ENCODE measurements around the gene MAP3K3.

Gene MAP3K3

DNA sequence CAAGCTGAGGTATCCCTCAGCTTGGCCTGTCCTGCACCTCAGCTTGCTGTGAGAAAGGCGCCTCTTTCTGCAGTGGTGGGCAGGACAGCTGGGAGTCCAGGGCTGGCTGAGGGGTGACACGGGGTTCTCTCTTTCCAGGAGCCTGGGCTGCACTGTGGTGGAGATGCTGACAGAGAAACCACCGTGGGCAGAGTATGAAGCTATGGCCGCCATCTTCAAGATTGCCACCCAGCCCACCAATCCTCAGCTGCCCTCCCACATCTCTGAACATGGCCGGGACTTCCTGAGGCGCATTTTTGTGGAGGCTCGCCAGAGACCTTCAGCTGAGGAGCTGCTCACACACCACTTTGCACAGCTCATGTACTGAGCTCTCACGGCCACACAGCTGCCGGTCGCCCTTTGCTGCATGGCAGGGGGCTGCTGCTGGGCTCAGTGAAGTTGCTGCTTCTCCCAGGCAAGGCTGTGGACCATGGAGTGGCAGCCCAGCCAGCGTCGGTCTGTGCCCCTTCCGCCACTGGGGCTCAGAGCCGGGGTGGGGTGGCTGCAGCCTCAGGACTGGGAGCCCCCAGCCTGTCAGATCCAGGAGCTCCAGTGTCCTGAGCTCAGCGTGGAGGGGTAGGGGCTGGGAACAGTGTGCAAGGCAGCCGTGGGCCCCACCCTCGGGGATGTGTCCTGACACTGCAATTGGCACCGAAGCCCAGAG lies 71.3 kb downstream of the MAP3K3 start:
- DNase-seq (ENCODE audit: low read depth in 2 of 2), result no peak

DNA sequence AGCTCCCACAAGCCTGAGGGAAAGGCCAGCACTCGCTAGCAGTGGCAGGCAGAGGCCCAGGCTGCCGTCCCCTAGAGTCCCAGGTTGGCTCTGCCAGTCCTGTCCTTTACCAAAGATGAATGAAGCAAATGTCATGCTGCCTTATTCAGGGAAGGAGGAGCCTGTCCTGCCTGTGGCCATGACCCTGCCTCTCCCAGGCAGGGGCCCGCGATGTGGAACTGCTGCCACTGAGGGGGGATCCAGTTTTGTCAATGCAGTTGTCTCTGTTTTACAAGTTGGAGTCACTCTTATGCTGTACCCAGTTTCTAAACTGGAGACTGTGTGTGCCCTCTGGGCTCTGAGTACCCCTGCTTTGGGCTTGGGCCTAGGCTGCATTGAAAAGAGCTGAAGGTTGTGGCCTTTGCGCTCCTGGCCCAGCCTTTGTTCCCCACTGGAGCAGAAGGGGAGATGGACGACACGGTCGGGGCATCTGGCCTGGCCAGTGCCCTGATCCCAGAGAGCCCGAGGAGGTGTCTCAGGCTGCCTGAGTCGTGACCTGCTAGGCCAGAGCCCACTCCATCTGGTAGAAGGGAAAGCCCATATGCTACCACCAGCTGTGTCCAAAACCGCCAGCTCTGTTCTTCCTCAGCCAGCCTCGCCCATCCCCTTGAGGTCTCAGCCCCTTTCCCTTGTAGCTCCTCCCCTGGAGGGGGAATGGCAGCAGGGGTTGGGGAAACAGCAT lies 72.2 kb downstream of the MAP3K3 start:
- no peak for DNase-seq (ENCODE audit: low read depth in 2 of 2)

DNA sequence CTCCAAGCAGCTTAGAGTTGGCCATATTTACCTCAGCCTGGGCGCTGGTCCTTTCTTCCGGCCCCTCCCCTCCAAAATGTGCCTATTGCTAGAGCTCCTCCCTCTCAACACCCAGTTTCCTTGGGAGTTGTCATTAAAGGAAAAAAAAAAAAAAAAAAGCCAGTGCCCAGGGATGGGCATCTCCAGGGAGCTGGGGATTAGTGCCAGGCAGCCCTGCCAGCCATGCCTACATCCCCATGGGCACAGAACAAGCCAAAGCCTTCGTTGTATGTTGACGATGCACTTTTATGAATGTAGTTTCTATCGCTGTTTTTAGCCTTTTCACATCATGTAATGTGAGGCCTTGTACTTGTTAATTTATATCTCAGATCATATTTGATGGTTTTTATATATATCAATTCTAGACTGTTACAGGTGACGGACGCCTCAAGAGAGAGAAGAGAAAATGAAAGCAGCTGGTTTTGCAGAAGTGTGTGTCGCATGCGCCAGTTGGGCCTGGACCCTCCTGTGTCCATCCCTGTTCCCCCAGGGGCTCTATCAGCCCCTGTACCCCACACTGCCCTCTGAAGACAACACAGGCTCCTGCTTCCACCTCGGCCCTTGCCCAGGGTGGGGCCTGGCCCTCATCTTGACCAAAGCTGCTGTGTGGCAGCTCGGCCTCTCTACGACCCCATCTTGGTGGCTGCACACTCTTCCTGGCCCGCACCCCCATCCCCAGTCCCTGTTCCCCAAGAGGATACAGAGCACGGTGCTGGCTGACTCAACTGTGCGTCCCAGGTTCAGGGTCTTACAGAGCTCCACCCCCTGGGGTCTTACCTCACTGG lies 72.9 kb downstream of the MAP3K3 start:
- no peak for DNase-seq (ENCODE audit: low read depth in 2 of 2)

DNA sequence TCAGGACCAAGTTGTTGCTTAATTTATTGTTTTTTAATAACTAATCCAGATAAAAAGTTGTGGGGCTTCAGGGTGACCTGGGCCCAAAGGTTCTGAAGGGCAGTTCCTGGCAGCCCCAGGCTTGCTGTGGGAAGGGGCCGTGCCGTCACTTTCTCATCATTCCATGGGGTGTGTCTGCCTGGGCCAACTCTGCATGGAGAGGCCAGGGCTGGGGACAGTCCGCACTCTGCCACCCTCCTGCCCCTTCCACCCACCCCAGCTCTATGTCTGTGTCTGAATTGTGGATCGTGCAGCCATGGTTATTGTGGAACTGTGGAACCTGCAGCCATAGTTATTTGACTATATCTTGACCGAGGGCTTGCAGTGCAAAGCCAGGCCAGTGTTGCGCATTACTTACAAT lies 73.7 kb downstream of the MAP3K3 start:
- no peak for DNase-seq (ENCODE audit: low read depth in 2 of 2)

DNA sequence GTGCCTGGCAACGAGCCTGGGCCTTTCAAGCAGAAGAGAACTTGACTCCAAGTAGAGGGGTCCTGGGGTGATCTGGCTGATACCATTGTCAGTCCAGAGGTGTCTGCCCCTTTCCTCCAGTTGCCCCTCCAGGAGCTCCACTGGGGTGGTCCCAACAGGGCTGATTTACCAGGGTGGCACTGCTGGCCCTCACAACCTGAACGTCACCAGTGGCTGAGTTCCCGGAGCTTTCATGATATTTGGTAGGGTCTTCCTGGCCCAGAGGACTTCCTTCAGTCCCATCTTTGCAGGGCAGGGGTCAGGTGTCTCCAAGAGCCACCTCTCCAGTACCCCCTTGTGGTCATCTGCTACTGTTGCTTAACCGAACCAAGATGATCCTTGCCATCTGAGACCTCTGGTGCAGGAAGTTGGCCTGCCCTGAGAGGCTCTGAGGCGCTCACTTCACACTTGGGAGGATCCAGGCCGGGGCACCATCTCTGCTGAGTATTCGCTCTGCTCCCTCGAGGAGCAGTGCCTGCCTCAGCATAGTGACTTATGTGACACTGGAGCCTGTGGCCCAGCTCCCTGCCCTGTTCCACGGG lies 74.3 kb downstream of the MAP3K3 start:
- no peak for DNase-seq (ENCODE audit: low read depth in 2 of 2)

DNA sequence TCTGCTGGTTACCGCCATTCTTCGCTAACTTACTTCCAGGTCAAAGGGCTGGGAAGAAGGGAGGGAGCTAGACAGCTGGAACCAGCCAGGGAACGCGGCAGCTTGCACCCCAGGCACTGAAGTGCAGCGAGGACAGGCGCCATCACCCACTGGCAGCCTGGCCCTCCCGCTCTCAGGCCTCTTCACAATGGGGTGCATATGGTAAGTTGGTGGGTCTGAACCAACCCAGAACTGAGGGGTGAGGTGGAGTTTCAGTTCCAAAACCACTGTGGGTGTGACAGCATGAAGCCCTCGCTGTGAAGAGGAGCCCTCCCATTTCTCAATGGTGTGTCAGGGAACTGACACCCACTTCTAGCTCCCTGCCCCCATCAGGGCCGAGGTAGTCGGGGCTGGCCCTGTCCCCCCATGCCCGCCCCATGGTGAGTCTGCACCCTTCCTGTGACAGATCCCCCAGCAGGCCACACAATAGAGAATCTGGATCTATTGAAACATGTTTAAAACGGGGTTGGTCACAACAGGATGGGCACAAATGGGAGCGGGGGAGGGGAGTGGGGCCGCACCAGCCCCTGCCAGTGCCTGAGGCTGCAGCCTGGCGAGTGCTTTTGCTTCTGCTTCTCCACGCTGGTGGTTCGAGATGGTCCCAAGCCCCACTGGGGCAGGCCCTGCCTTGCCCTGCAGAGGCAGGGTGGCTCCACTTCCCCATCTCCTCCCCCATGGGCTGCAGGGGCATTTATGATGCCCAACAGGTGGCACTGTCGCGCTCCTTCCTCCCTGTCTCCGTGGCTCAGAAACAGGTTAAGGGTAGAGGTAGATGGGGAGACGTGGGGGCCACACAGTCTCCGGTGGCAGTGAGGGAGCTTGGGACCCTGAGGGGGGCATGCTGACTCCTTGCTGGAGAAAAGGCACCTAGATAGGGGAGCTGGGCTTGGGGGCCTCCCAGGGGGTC lies 75.4 kb downstream of the MAP3K3 start:
- no peak for DNase-seq (ENCODE audit: low read depth in 2 of 2)

DNA sequence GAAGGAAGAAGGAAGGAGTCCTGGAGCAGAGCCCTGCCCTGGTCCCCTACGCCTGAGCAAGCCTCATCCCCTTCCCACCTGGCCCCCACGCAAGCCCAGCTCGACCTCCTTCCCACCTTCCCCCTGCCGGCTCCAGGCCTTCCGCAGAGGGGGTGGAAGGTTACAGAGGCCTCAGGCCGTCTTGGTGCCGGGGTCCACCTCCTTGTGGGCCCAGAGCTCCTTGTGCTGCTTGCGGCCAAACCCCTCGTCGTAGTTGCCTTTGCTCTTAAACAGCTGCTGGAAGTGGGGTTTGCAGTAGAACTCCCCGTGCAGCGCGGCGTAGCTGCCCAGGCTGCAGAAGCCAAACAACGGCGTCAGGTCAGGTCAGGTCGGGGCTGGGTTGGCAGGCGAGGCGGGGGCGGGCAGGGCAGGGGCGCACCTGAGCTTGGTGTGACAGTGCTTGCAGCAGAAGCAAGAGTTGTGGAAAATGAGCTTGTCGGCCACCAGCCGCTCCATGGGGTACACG lies 76.2 kb downstream of the MAP3K3 start:
- no peak for DNase-seq (ENCODE audit: low read depth in 2 of 2)

DNA sequence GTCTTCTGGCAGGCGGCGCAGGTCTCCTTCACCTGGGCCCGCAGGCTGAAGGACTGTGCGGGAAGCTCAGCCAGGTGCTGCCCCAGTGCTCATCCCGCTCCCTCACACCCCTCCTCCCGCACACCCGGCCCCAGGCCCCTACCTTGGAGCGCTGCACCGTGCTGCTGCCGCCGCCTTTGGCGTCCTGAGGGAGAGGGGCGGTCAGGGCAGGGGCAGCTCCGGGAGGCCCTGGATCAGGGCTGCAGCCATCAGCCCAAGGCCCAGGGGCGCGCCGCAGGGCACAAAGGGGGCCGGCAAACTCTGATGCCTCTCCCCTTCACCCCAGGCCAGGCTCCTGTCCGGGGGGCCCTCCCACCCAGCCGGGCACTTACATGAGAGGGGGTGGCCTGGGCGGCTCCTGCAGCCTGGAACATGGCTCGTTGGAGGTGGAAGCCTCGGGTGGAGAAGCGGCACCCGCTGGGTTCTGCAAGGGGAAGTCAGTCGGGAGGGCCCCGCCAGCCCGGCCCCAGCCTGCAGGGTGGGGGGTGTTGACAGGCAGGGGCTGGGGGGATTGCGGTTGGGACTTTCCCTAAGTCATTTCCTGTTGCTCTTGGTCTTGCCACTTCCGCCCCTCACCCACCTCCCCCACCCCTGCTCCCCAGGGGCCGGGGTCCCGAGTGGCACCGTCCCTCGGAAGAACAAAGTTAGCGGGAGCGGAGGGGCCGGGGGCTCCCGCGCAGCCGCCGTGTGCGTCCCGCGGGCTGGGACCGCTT lies 76.8 kb downstream of the MAP3K3 start:
- DNase-seq (ENCODE audit: low read depth in 2 of 2), result no peak

DNA sequence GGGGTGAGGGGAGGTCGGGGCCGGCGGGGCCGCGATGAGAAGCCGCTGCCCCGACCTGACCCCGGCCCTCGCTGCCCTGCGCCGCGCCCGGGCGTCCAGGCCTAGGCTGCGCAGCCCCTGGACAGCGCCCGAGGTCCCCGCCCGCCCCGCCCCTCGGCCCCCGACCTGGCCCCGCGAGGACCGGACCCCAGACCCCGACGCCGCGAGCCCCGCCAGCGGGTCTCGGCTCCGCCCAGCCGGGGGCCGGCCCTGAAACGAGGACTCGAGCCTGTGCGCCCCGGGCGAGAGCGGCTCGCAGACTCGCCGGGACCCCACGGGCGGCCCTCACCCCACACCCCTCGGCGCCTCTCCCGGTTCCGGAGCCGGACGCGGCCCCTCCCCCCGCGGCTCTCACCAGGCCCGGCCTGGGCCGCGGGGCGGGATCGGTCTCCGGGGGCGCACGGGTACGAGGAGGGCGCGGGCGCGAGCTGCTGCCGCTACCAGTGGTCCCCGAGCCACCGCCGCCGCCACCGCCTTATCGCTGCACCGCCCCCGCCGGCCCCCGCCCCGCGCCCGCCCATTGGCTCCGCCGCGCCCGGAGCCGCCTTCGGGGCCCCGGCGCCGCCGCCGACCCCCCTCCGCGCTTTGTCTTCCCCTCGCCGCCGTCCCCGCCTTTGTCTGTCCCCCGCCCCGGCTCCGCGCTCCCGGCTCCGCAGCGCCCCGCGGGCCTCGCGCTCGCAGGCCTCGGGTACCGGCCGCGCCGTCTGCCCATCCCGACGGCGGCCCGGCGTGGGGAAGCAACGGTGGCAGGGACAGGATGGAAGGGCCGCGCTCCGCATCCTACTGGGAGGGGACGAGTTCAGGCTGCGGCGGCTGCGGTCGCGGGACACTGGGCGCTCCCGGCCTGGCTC lies 77.7 kb downstream of the MAP3K3 start, which contains the start of gene LIMD2:
LIMD2 (minus strand) TSS at position 488 of the 890 bp plus-strand sequence. CDS start 827 bp downstream, outside the sequence.
- no peak for DNase-seq (ENCODE audit: low read depth in 2 of 2)

DNA sequence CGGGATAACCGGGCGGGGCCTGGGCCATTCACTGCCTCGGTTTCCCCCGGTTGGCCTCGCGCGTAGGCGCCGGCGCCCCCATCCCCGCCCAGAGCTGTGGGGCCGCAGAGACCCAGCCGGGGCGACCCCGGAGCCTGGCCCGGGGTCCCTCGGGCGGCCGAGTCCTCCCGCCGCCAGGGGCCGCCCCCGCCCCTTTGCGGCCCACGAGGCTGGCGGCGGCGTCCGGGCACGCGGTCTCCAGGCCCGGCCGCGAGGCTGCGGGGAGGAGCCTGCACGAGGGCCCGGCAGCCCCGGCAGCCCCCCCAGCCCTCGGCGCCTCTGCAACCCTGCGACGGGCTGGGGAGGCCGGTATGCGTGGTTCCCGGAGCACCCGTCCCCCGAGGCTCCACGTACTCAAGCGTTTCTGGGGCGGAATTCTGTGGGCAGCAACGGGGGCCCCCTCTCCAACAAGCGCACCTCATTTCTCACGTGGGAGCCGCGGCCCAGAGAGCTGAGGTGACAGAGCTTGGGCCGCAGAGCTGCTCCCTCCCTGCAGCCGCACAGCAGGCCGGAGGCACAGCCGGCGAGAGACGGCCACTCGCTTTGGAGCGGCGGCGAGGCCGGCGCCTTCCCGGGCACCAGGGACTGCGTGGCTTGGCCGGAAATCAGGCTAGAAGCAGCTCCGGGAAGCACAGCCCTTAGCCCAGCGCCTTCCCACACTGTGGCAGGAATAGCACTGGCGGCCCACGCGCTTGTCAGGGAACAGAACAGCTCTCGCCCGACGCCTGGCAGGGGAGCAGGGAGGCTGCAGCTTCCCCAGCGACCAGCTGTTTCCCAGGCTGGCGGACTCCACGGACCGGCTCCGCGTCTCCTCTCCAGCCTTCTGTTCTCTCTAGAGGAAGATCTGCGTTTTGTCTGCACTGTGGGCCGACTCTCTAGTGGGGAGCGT lies 78.6 kb downstream of the MAP3K3 start:
- DNase-seq (ENCODE audit: low read depth in 2 of 2), result no peak

DNA sequence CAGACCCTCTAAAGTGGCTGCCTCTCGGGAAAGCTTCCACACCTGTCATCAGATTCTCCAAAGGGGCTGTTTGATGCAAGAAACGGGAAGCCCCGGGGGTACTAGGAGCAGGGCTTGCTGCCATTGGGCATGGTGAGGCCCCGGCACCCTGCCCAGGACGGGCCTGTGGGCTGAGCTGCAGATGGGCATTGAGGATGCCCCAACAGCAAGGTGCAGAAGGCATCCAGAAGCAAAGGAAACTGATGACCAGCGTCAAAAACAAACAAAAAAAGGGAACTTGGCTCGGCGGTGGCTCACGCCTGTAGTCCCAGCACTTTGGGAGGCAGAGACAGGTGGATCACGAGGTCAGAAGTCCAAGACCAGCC lies 79.2 kb downstream of the MAP3K3 start:
- no peak for DNase-seq (ENCODE audit: low read depth in 2 of 2)

DNA sequence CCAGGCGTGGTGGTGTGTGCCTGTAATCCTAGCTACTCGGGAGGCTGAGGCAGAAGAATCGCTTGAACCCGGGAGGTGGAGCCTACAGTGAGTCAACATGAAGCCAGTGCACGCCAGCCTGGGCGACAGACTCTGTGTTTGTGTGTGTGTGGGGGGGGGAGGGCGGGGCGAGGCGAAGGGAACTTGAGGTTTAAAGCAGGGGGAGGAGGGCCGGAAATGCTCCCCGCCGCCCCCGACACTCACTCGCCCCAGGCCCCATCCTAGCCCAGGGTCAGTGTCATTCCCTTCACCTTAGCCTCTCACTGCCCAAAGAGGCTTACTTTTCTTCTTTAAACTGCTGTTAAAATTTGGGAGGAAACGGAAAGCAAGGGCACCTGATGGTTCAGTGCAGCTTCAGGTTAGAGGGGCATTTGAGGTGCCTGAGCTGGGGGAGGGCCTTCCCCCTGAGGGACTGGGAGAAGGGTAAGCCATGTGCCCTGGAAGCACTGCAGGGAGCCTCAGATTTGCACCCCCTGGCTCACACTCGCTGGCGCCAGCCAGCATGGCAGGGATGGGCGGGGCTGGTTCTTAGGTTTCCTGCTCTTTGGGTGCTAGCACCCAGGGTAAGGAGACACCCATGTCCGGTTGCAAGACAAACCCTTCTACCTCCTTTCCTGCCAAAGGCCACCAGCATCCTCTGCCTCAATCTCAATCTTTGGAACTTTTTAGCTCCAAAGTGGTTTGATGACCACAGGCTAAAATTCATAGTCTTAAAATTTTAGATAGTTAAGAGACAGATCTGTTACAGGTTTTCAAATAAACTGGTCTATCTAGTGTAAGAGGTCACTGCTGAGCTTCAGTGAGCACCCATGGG lies 79.9 kb downstream of the MAP3K3 start:
- no peak for DNase-seq (ENCODE audit: low read depth in 2 of 2)

DNA sequence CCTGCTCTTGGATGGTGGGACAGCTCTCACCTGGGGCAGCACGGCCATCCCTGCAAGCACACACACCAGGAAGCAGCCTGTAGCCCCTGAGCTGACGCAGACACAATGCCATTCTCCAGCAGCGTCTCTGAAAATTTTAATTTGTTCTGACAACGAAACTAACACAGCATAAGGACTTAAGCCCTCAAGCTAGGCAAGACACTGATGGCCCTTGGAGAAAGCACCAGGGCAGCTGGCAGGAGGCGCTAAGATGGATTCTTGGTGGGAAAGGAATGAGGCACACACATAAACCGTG lies 80.5 kb downstream of the MAP3K3 start:
- no peak for DNase-seq (ENCODE audit: low read depth in 2 of 2)

DNA sequence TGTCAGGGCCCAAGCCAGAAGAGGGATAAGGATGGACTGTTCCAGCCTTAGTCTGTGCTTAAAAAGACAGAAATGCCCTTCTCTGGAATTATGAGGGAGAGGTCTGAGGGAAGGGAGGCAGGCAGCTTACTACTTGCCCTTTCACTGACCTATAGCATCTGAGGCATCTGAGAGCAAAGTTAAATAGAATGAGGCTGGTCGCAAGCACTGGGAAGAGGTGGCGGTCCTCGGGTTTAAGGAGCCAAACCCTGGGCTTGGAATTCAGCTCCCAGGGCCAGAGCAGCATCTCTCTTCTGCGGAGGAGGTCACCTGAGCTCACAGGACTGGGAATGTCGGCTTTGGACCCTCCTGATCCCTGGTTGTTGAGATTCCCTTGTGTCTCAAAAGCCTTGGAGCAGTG lies 80.8 kb downstream of the MAP3K3 start:
- DNase-seq (ENCODE audit: low read depth in 2 of 2), result no peak

DNA sequence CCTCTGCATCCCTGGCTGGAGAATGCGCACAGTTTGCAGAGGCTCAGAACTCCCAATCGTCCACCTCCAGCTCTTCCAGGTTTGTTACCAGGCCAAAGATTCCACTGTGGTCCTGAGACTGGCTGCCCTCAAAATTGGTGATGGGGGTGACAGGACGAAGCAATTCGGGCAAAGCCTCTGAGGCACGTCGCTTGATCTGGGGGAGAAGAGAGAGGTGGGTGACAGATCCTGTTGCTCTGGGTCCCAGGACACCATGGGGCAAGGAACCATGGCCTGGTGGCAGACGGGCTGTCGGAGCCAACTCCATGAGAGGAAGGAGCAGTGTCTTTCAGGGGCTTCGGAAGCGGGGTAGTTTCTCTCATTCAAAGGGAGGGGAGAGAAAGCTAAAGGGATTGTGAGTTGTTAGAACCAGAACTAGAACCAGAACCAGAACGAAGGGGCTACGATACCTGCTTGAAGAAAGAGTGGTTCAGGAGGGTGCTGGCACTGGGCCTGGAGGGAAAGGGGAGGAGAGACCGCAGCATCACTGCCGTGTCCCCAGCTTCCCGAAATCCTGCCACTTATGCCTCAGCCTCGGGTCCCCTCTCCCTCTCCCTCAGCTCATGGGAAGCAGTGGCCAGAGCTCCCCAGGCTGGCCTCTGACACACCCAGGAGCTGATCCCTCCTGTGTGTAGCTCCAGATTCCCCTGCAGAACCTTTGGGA lies 81.5 kb downstream of the MAP3K3 start:
- DNase-seq (ENCODE audit: low read depth in 2 of 2), result no peak

DNA sequence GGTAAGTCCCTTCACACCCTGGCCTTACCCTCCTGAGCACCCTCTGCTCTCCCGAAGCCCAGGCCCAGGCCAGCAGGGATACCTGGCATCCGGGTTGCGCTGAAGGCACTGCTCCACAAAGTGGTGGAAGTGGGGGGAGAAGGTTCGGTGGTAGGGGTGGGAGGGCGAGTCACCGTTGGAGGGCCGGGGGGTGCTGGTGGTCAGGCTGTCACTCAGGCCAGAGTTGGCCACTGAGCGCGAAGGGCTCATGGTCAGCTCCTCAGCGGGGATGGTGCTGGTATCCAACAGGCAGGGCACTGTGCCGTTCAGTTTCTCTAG lies 82.0 kb downstream of the MAP3K3 start:
- no peak for DNase-seq (ENCODE audit: low read depth in 2 of 2)

DNA sequence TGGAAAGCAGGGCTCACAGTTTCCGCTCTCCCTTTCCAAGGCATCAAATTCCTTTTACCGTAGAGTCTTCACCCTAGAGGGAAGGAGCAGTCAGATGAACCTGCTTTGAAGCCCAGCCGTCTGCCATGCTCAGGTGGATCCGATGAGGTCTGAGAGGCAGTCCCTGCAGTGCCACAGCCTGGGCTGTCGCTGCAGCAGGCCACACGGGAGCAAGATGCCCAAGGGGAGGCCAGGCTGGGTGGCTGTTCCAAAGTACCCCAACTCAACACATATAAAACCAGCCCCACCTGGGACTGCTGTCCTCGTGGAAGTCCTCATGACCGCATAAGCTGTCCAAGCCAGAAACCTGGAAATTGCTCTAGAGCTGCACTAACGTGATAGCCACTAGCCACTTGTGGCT lies 82.6 kb downstream of the MAP3K3 start:
- DNase-seq (ENCODE audit: low read depth in 2 of 2), result no peak
